GM23248 (cell line): ENCODE measurements around the gene GLOD5.

ENCODE experiments used
- EZH2 ChIP-seq: fragments of 200-600 bp; sonication (generic); IDR thresholded peaks from 2 replicates; pipeline ENCODE4 v1.6.1; 2018; ENCODE audit warnings: antibody characterized with exemption, mild to moderate bottlenecking; ENCODE audit not compliant: insufficient read depth, poor library complexity, severe bottlenecking
- EZH2phosphoT487 ChIP-seq: fragments of 200-600 bp; sonication (generic); IDR thresholded peaks from 2 replicates; pipeline ENCODE4 v1.6.1; 2018; ENCODE audit warnings: antibody characterized with exemption, moderate library complexity, mild to moderate bottlenecking, low read depth; ENCODE audit not compliant: insufficient read depth

DNA sequence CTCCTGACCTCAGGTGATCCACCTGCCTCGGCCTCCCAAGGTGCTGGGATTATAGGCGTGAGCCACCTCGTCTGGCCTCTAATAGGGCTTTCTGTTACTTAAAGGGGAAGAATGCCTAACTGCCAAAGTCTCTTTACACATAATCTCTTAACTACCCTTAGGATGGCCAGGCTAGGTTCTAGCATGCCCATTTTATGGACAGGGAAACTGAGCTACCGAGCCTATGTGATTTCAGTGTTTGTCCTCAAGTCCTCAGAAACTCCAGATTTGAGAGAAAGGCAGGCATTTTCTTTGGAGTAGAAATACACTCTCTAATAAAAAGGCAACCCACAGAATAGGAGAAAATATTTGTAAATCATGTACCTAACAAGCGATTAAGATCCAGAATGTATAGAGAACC lies 12.4 kb upstream of the GLOD5 start:
- no peak for TF ChIP-seq EZH2phosphoT487
- TF ChIP-seq EZH2, result no peak
